SK-N-SH (cell line): ENCODE results near the gene CYTH3. TPM values are rescaled to one million over a fixed set of nuclear protein-coding genes. Genes with fewer than 3 reads are reported as not detected.
"Not testable (repeated sequence)": the region's sequence is repeated elsewhere in the genome, so short reads cannot be mapped to it uniquely, and the experiment has no call there.

ENCODE experiments used
- CTCF ChIA-PET: fragments of 300-600, 350-600 bp; formaldehyde crosslinking; extraction: SDS; loops from one replicate; lab custom pipeline; 2021; lab: Yijun Ruan, JAX
- POLR2A ChIA-PET: fragments of 350-600 bp; sonication (Branson Sonifier 250); formaldehyde crosslinking; extraction: SDS; loops from one replicate; lab custom pipeline; 2020; ENCODE audit warnings: antibody characterized with exemption, inconsistent platforms; lab: Yijun Ruan, JAX
- DNase-seq: peaks from one replicate; pipeline ENCODE4 v3.0.0; 2012
- H2AFZ ChIP-seq: fragments of 200-600 bp; sonication (generic); 2 replicates; pipeline ENCODE4 v1.8.1; 2016; ENCODE audit warnings: antibody characterized with exemption, mild to moderate bottlenecking, low read depth
- H3F3A ChIP-seq: fragments of 200-600 bp; sonication (generic); replicated peaks from 2 replicates; pipeline ENCODE3; 2016; ENCODE audit warnings: antibody characterized with exemption, mild to moderate bottlenecking; ENCODE audit not compliant: insufficient read depth
- H3K27ac ChIP-seq, 2 experiments: fragments of 200-500 bp in 1 of 2; fragments of 200-600 bp in 1 of 2; sonication (Bioruptor generic) in 1 of 2; sonication (generic), shearing (Covaris generic) in 1 of 2; 2 replicates each; pipeline versions ENCODE4 v1.5.1 to v1.6.1; 2014 to 2016; ENCODE audit warnings: low read depth in 2 of 2, inconsistent platforms in 1 of 2, low read length in 1 of 2, mild to moderate bottlenecking in 1 of 2, mixed read lengths in 1 of 2
- H3K27me3 ChIP-seq: fragments of 200-600 bp; sonication (generic), shearing (Covaris generic); 2 replicates; pipeline ENCODE4 v1.6.1; 2016; ENCODE audit warnings: mixed run types; ENCODE audit not compliant: insufficient read depth
- H3K36me3 ChIP-seq, 2 experiments: fragments of 200-500 bp in 1 of 2; fragments of 200-600 bp in 1 of 2; sonication (Bioruptor generic) in 1 of 2; sonication (generic) in 1 of 2; replicated peaks in 1 of 2; 2 replicates each; pipeline versions ENCODE3 to v1.5.1; 2014 to 2016; ENCODE audit warnings: low read length in 1 of 2, mild to moderate bottlenecking in 1 of 2; ENCODE audit not compliant: insufficient read depth in 2 of 2, control insufficient read depth in 1 of 2
- H3K4me1 ChIP-seq, 2 experiments: fragments of 200-500 bp in 1 of 2; fragments of 200-600 bp in 1 of 2; sonication (Bioruptor generic) in 1 of 2; sonication (generic), shearing (Covaris generic) in 1 of 2; 2 replicates each; pipeline versions ENCODE4 v1.5.1 to v1.6.1; 2014 to 2016; ENCODE audit warnings: low read depth in 1 of 2, low read length in 1 of 2, mixed run types in 1 of 2; ENCODE audit not compliant: insufficient read depth in 2 of 2, control insufficient read depth in 1 of 2
- H3K4me2 ChIP-seq: fragments of 200-600 bp; sonication (generic), shearing (Covaris generic); 2 replicates; pipeline ENCODE4 v1.6.1; 2017; ENCODE audit warnings: mixed run types
- H3K4me3 ChIP-seq, 2 experiments: fragments of 200-500 bp in 1 of 2; fragments of 200-600 bp in 1 of 2; sonication (Bioruptor generic) in 1 of 2; sonication (generic), shearing (Covaris generic) in 1 of 2; 2 replicates each; pipeline versions ENCODE4 v1.5.1 to v1.8.1; 2014 to 2016; ENCODE audit warnings: low read depth in 2 of 2, inconsistent platforms in 1 of 2, low read length in 1 of 2, mild to moderate bottlenecking in 1 of 2, mixed read lengths in 1 of 2, moderate library complexity in 1 of 2
- H3K79me2 ChIP-seq: fragments of 200-600 bp; sonication (generic); 2 replicates; pipeline ENCODE4 v1.8.1; 2017; ENCODE audit warnings: mild to moderate bottlenecking; ENCODE audit not compliant: insufficient read depth
- H3K9ac ChIP-seq: fragments of 200-600 bp; sonication (generic); 2 replicates; pipeline ENCODE4 v1.6.1; 2017; ENCODE audit warnings: mixed run types
- H3K9me2 ChIP-seq: fragments of 200-600 bp; sonication (generic); 2 replicates; pipeline ENCODE4 v1.6.1; 2017; ENCODE audit warnings: mixed run types
- H3K9me3 ChIP-seq: fragments of 200-600 bp; sonication (generic); 2 replicates; pipeline ENCODE4 v1.6.1; 2017; ENCODE audit warnings: mixed run types, mild to moderate bottlenecking, moderate library complexity
- H4K20me1 ChIP-seq: fragments of 200-600 bp; sonication (generic); 2 replicates; pipeline ENCODE4 v1.6.1; 2017; ENCODE audit warnings: mild to moderate bottlenecking, mixed run types; ENCODE audit not compliant: insufficient read depth
- CTCF ChIP-seq: fragments of 200-600 bp; sonication (generic); IDR thresholded peaks from 2 replicates; pipeline ENCODE4 v1.6.1; 2017; ENCODE audit warnings: antibody characterized with exemption, mild to moderate bottlenecking, moderate library complexity
- FOSL2 ChIP-seq: IDR thresholded peaks from 2 replicates; pipeline ENCODE4 v1.4.0; 2012; ENCODE audit warnings: low read depth, mild to moderate bottlenecking, moderate library complexity, borderline replicate concordance
- FOXM1 ChIP-seq: IDR thresholded peaks from 2 replicates; pipeline ENCODE4 v1.4.0; 2012; ENCODE audit warnings: low read depth, mild to moderate bottlenecking
- JUND ChIP-seq: IDR thresholded peaks from 2 replicates; pipeline ENCODE4 v1.4.0; 2012
- MXI1 ChIP-seq: IDR thresholded peaks from 2 replicates; pipeline ENCODE4 v1.6.1; 2012; ENCODE audit warnings: mild to moderate bottlenecking, low read depth, low read length, improper control_type of control experiment
- NFIC ChIP-seq: IDR thresholded peaks from 2 replicates; pipeline ENCODE4 v1.4.0; 2012; ENCODE audit warnings: borderline replicate concordance
- RFX5 ChIP-seq: IDR thresholded peaks from 2 replicates; pipeline ENCODE4 v1.6.1; 2012; ENCODE audit warnings: mild to moderate bottlenecking, improper control_type of control experiment, low read length
- SMC3 ChIP-seq: IDR thresholded peaks from 2 replicates; pipeline ENCODE4 v1.6.1; 2012; ENCODE audit warnings: low read depth, low read length, improper control_type of control experiment
- YY1 ChIP-seq: IDR thresholded peaks from 2 replicates; pipeline ENCODE4 v1.4.0; 2012; ENCODE audit warnings: low read depth, mild to moderate bottlenecking
- WGBS: methylation state at CpG from one replicate; pipeline ENCODE4 v1.1.6; 2017; ENCODE audit warnings: low lambda C conversion rate; 5-methylcytosine and 5-hydroxymethylcytosine counted together
- polyA plus RNA-seq, 3 experiments: library from polyadenylated mRNA; depleted of rRNA; stranded (reverse); fragments of >200 nt; gene quantifications; 2 replicates each; pipeline ENCODE4 v1.2.3, GENCODE V29; 2012
- TF ChIP-seq, protein P1 (sequence below): IDR thresholded peaks from 2 replicates; pipeline ENCODE4 v1.4.0; 2012; ENCODE audit warnings: low read depth, borderline replicate concordance
- TF ChIP-seq, protein P2 (sequence below): IDR thresholded peaks from 2 replicates; pipeline ENCODE4; 2012

CYTH3 gene
- polyA plus RNA-seq, 1 of the 3 experiments (the other 2 are of a cell fraction) = 55.1 TPM

DNA sequence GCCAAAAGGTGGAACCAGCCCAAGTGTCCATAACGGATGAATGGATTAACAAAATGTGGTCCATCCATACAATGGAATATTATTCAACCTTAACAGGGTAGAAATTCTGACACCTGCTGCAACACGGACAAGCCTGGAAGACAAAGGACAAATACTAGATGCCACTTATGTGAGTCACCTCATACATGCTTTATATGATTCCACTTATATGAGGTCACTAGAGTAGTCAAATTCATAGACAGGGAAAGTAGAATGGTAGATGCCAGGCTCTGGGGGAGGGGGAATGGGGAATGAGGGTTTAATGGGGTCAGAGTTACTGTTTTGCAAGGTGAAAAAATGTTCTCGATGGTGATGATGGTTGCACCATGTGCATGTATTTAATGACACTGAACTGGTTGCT lies 34.0 kb upstream of the CYTH3 start (continued):
- TF ChIP-seq, protein P1, sequence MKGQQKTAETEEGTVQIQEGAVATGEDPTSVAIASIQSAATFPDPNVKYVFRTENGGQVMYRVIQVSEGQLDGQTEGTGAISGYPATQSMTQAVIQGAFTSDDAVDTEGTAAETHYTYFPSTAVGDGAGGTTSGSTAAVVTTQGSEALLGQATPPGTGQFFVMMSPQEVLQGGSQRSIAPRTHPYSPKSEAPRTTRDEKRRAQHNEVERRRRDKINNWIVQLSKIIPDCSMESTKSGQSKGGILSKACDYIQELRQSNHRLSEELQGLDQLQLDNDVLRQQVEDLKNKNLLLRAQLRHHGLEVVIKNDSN = no peak
- TF ChIP-seq, protein P2, sequence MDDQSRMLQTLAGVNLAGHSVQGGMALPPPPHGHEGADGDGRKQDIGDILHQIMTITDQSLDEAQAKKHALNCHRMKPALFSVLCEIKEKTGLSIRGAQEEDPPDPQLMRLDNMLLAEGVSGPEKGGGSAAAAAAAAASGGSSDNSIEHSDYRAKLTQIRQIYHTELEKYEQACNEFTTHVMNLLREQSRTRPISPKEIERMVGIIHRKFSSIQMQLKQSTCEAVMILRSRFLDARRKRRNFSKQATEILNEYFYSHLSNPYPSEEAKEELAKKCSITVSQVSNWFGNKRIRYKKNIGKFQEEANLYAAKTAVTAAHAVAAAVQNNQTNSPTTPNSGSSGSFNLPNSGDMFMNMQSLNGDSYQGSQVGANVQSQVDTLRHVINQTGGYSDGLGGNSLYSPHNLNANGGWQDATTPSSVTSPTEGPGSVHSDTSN = peak; percentile 38; the same call in 1 of the 2 replicates
- TF ChIP-seq FOSL2 (peak; percentile 95), MXI1 (no peak)

DNA sequence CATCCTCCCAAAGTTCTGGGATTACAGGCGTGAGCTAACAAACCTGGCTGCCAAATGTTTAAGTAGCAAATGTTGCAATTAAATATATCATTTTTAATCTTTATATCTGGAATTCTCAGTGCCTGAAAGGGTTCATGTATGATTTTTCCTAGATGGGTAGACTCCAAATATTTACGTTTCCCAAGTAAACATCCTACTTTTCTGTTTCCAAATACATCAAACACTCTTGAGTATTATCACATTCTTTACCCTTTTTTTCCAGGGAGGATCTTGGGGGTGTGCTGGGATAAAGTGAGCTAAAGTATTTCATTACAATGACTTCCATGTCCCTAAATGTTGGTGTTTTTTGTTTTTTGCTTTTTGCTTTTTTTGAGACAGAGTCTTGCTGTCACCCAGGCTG lies 32.9 kb upstream of the CYTH3 start:
- POLR2A ChIA-PET = no interaction called here
- H3K9me3 ChIP-seq = no peaks in the 10 kb centered on the region
- DNase-seq = no peak

DNA sequence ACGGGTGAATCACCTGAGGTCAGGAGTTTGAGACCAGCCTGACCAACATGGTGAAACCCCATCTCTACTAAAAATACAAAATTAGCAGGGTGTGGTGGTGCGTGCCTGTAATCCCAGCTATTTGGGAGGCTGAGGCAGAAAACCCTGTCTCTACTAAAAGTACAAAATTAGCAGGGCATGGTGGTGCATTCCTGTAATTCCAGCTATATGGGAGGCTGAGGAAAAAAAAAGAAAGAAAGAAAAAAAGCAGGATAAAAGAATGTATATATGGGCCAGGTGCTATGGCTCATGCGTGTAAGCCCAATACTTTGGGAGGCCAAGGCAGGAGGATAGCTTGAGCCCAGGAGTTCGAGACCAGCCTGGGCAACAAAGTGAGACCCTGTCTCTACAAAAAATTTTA lies 29.0 kb upstream of the CYTH3 start:
- H3K4me1 ChIP-seq, DNase-seq, H3K79me2 ChIP-seq, H3K9ac ChIP-seq, H3K4me3 ChIP-seq, H3K27ac ChIP-seq, H4K20me1 ChIP-seq, H3K27me3 ChIP-seq, H3K4me2 ChIP-seq, H3K9me2 ChIP-seq, H3K36me3 ChIP-seq, POLR2A ChIA-PET, H3K9me3 ChIP-seq, H2AFZ ChIP-seq: not testable (repeated sequence)
- 92% methylated on average over 4 of the region's 4 CpGs for WGBS
- H3F3A ChIP-seq = peaks cover 21% of the 10 kb centered on the region
- CTCF ChIA-PET = interaction anchor here (1.0 to 1.5 kb wide), 2 partner anchors 12 to 22 kb away, joined by 3 read pairs; no protein-coding TSS in a partner anchor

More for the DNA sequence above, 32.9 kb upstream of the CYTH3 start:
- WGBS = 87% methylated on average over 2 of the region's 2 CpGs
- peaks cover 0 to 9% of the 10 kb centered on the region in 2 experiments; a peak in 1 of 4 replicates for H3K4me1 ChIP-seq
- H2AFZ ChIP-seq = no peak overlapping the region
- H3F3A ChIP-seq = peaks cover 39% of the 10 kb centered on the region
- H3K27ac ChIP-seq = 0 out of 4 replicates have a peak overlapping the region, but pooled peaks of 1 of the 2 experiments have one; percentile 37
- H3K9ac ChIP-seq = no peak overlapping the region
- H3K79me2 ChIP-seq = no peaks in the 10 kb centered on the region
- no peak for TF ChIP-seq FOXM1
- no peak for TF ChIP-seq JUND
- TF ChIP-seq CTCF = no peak
- TF ChIP-seq YY1 = no peak
- no peak for TF ChIP-seq NFIC
- no peak for TF ChIP-seq RFX5
- no peak for TF ChIP-seq SMC3
- no peak overlapping the region for H3K4me2 ChIP-seq
- H3K36me3 ChIP-seq = no peaks in the 10 kb centered on the region
- H3K4me3 ChIP-seq = no peak overlapping the region
- no peaks in the 10 kb centered on the region for H3K27me3 ChIP-seq
- CTCF ChIA-PET = interaction anchor here (1.8 to 2.7 kb wide), 2 partner anchors 18 to 145 kb away, joined by 10 to 13 read pairs; no protein-coding TSS in a partner anchor
- H4K20me1 ChIP-seq = no peaks in the 10 kb centered on the region
- no peaks in the 10 kb centered on the region for H3K9me2 ChIP-seq
